Endothelial cell of umbilical vein (primary cell): ENCODE measurements around the gene CDHR1.

ENCODE experiments used
- CTCF ChIP-seq, 2 donors: IDR thresholded peaks; 1 replicate in 1 of 2; 2 replicates in 1 of 2; pipeline ENCODE4 v1.5.1; 2011; ENCODE audit warnings: low read length in 2 of 2, mild to moderate bottlenecking in 2 of 2, moderate library complexity in 2 of 2, control low read depth in 1 of 2, inconsistent platforms in 1 of 2, low read depth in 1 of 2; ENCODE audit not compliant: insufficient read depth in 1 of 2; ENCODE audit errors: extremely low read depth in 1 of 2
- EZH2 ChIP-seq: IDR thresholded peaks from 2 replicates; pipeline ENCODE4 v1.6.1; 2012; ENCODE audit warnings: borderline replicate concordance, low read depth, mild to moderate bottlenecking, moderate library complexity, low read length, inconsistent platforms; ENCODE audit not compliant: severe bottlenecking
- JUN ChIP-seq: IDR thresholded peaks from 2 replicates; pipeline ENCODE4 v1.6.1; 2011; ENCODE audit warnings: borderline replicate concordance, low read depth; ENCODE audit not compliant: insufficient read length, insufficient read depth
- MAX ChIP-seq: IDR thresholded peaks from 2 replicates; pipeline ENCODE4 v1.6.1; 2011; ENCODE audit not compliant: insufficient read depth, insufficient read length
- MYC ChIP-seq: IDR thresholded peaks from one replicate; pipeline ENCODE4 v1.6.1; 2011; ENCODE audit warnings: mild to moderate bottlenecking, low read depth, low read length
- POLR2A ChIP-seq: IDR thresholded peaks from 2 replicates; pipeline ENCODE4 v1.6.1; 2012; ENCODE audit warnings: low read depth, mild to moderate bottlenecking, control low read depth, low read length
- POLR2AphosphoS5 ChIP-seq: IDR thresholded peaks from 2 replicates; pipeline ENCODE4 v1.6.1; 2012; ENCODE audit warnings: low read depth, mild to moderate bottlenecking, control low read depth, low read length, moderate library complexity; ENCODE audit not compliant: insufficient read depth

DNA sequence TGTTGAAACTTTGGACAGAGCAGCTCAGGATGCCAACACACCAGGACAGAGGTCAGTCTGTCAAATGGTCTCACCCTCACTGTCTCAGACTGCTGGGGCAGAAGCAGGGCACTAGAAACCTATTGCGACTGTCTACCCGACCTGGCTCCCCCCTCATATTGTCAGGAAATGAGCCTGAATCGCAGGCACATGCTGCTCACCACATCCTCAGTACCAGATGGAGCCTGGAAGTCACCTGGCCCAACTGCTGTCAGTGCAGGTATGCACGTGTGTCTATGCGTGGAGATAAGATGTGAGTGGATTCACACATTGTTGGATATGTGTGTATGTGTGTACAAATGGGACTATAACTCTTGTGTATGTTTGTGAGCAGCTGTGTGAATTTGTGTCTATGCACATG is 3.2 kb upstream of the CDHR1 start:
- TF ChIP-seq POLR2AphosphoS5, result no peak
- TF ChIP-seq MYC, result no peak
- no peak for TF ChIP-seq POLR2A
- TF ChIP-seq CTCF (IDR thresholded peaks at IDR 0.05; ENCODE audit: extremely low read depth in 1 of 2, insufficient read depth in 1 of 2, low read depth in 1 of 2, low read length in 2 of 2), result no peak
- TF ChIP-seq EZH2, result no peak
- no peak for TF ChIP-seq MAX
- TF ChIP-seq JUN, result no peak
